HG03457 (cell line): Measurements from ENCODE around the gene ZBTB39.
"Not testable (repeated sequence)": the region's sequence is repeated elsewhere in the genome, so short reads cannot be mapped to it uniquely, and the experiment has no call there.

Source experiments
- ATAC-seq: cut with Tn5 transposase; IDR thresholded peaks from one replicate; pipeline ENCODE4 v1.9.1; 2021; ENCODE audit warnings: moderate number of reproducible peaks; ENCODE audit not compliant: unreplicated experiment

ZBTB39 gene

GRCh38 chr12:57004651-57005050 lies 1.7 kb downstream of the ZBTB39 start:
- no peak for ATAC-seq

GRCh38 chr12:57003395-57003794 lies 3.0 kb downstream of the ZBTB39 start:
- ATAC-seq = no peak

- ATAC-seq = no peak
Observed at GRCh38 chr12:57001448-57001906, 4.9 kb downstream of the ZBTB39 start.

GRCh38 chr12:57000393-57000792 lies 6.0 kb downstream of the ZBTB39 start:
- no peak for ATAC-seq

GRCh38 chr12:56999456-56999855 lies 6.9 kb downstream of the ZBTB39 start:
- ATAC-seq = no peak

GRCh38 chr12:56998981-56999380 lies 7.4 kb downstream of the ZBTB39 start:
- peak; percentile 51 for ATAC-seq

- no peak for ATAC-seq
Observed at GRCh38 chr12:56998316-56998715, 8.0 kb downstream of the ZBTB39 start.

- ATAC-seq = no peak
Observed at GRCh38 chr12:56996793-56997545, 9.4 kb downstream of the ZBTB39 start.

- ATAC-seq = no peak
Observed at GRCh38 chr12:56995930-56996496, 10.3 kb downstream of the ZBTB39 start.

- no peak for ATAC-seq
Observed at GRCh38 chr12:56995201-56995929, 11.0 kb downstream of the ZBTB39 start.

GRCh38 chr12:56994231-56994746 lies 12.1 kb downstream of the ZBTB39 start:
- no peak for ATAC-seq

GRCh38 chr12:56993346-56993745 lies 13.0 kb downstream of the ZBTB39 start:
- ATAC-seq = no peak

- ATAC-seq = no peak
Observed at GRCh38 chr12:56991319-56992246, 14.8 kb downstream of the ZBTB39 start.

GRCh38 chr12:56990648-56991318 lies 15.6 kb downstream of the ZBTB39 start:
- no peak for ATAC-seq

GRCh38 chr12:56989861-56990610 lies 16.3 kb downstream of the ZBTB39 start:
- ATAC-seq = no peak

GRCh38 chr12:56988207-56988739 lies 18.1 kb downstream of the ZBTB39 start:
- ATAC-seq = no peak

GRCh38 chr12:56987551-56988053 lies 18.7 kb downstream of the ZBTB39 start:
- ATAC-seq = no peak

GRCh38 chr12:56987011-56987410 lies 19.3 kb downstream of the ZBTB39 start:
- ATAC-seq = no peak

GRCh38 chr12:56985714-56986113 lies 20.6 kb downstream of the ZBTB39 start:
- ATAC-seq = not testable (repeated sequence)
